ENCODE results near the gene C1R.
"Not testable (repeated sequence)": the region's sequence is repeated elsewhere in the genome, so short reads cannot be mapped to it uniquely, and the experiment has no call there.

C1R gene

GRCh38 chr12:7110661-7111060 is 18.4 kb upstream of the C1R start:
- no peak for DNase-seq
- Histone ChIP-seq H3K36me3 (replicated peaks) (no peaks in the 10 kb centered on the region), H3K27ac (no peak overlapping the region), H3K27me3 (replicated peaks) (no peaks in the 10 kb centered on the region), H3K4me3 (ENCODE audit: low read depth, low read length) (no peak overlapping the region)
- in situ Hi-C loops (cut with HindIII; ENCODE audit: low pct_ligation_motif_present, low sequenced_read_pairs) = no loop called here
- TF ChIP-seq CTCF (IDR thresholded peaks at IDR 0.05; ENCODE audit: low read depth, low read length, missing control alignments) = no peak

- H3K36me3 ChIP-seq (replicated peaks) = no peaks in the 10 kb centered on the region
- H3K27me3 ChIP-seq (replicated peaks) = no peaks in the 10 kb centered on the region
- no peak overlapping the region for H3K27ac ChIP-seq
- in situ Hi-C loops (cut with HindIII; ENCODE audit: low pct_ligation_motif_present, low sequenced_read_pairs) = no loop called here
- peak overlapping the region; percentile 68 for H3K4me3 ChIP-seq (ENCODE audit: low read depth, low read length)
- no peak for DNase-seq
- TF ChIP-seq CTCF (IDR thresholded peaks at IDR 0.05; ENCODE audit: low read depth, low read length, missing control alignments) = no peak
Observed at GRCh38 chr12:7109572-7109920, 17.3 kb upstream of the C1R start.

- Histone ChIP-seq H3K27me3 (replicated peaks) (no peaks in the 10 kb centered on the region), H3K4me3 (ENCODE audit: low read depth, low read length) (peak within 1 kb of the TSS; percentile 68), H3K36me3 (replicated peaks) (no peaks in the 10 kb centered on the region), H3K27ac (peak within 1 kb of the TSS; percentile 58)
- peak; percentile 99 for TF ChIP-seq CTCF (IDR thresholded peaks at IDR 0.05; ENCODE audit: low read depth, low read length, missing control alignments)
- in situ Hi-C loops (cut with HindIII; ENCODE audit: low pct_ligation_motif_present, low sequenced_read_pairs) = no loop called here
- peak; percentile 66 for DNase-seq
Observed at GRCh38 chr12:7108796-7109571, 16.7 kb upstream of the C1R start, which contains the start of gene C1RL. Gene C1RL, minus strand, starts transcription at chr12:7109214. Its CDS starts 34 bp downstream, at chr12:7109180.

- peak; percentile 33 for DNase-seq
- no peaks in the 10 kb centered on the region for H3K36me3 ChIP-seq (replicated peaks)
- peak overlapping the region; percentile 58 for H3K27ac ChIP-seq
- H3K27me3 ChIP-seq (replicated peaks) = no peaks in the 10 kb centered on the region
- H3K4me3 ChIP-seq (ENCODE audit: low read depth, low read length) = peak overlapping the region; percentile 68
- in situ Hi-C loops (cut with HindIII; ENCODE audit: low pct_ligation_motif_present, low sequenced_read_pairs) = no loop called here
- no peak for TF ChIP-seq CTCF (IDR thresholded peaks at IDR 0.05; ENCODE audit: low read depth, low read length, missing control alignments)
Observed at GRCh38 chr12:7108003-7108795, 16.0 kb upstream of the C1R start.

- in situ Hi-C loops (cut with HindIII; ENCODE audit: low pct_ligation_motif_present, low sequenced_read_pairs) = no loop called here
- DNase-seq = no peak
- Histone ChIP-seq H3K27me3 (replicated peaks) (no peaks in the 10 kb centered on the region), H3K36me3 (replicated peaks) (no peaks in the 10 kb centered on the region), H3K4me3 (ENCODE audit: low read depth, low read length) (peak overlapping the region; percentile 68), H3K27ac (no peak overlapping the region)
- TF ChIP-seq CTCF (IDR thresholded peaks at IDR 0.05; ENCODE audit: low read depth, low read length, missing control alignments) = no peak
Observed at GRCh38 chr12:7107636-7108002, 15.4 kb upstream of the C1R start.

- DNase-seq; H3K27ac ChIP-seq; H3K4me3 ChIP-seq (ENCODE audit: low read depth, low read length); H3K36me3 ChIP-seq (replicated peaks); H3K27me3 ChIP-seq (replicated peaks); in situ Hi-C loops (cut with HindIII; ENCODE audit: low pct_ligation_motif_present, low sequenced_read_pairs): not testable (repeated sequence)
Observed at GRCh38 chr12:7107181-7107580, 14.9 kb upstream of the C1R start.

Data from brain microvascular endothelial cell (primary cell).